SK-N-SH (cell line): Measurements from ENCODE around the gene NTNG2. TPM values are rescaled to one million over a fixed set of nuclear protein-coding genes. Genes with fewer than 3 reads are reported as not detected.

Source experiments
- CTCF ChIA-PET: fragments of 300-600, 350-600 bp; formaldehyde crosslinking; extraction: SDS; loops from one replicate; lab custom pipeline; 2021; lab: Yijun Ruan, JAX
- POLR2A ChIA-PET: fragments of 350-600 bp; sonication (Branson Sonifier 250); formaldehyde crosslinking; extraction: SDS; loops from one replicate; lab custom pipeline; 2020; ENCODE audit warnings: antibody characterized with exemption, inconsistent platforms; lab: Yijun Ruan, JAX
- DNase-seq: peaks from one replicate; pipeline ENCODE4 v3.0.0; 2012
- H2AFZ ChIP-seq: fragments of 200-600 bp; sonication (generic); 2 replicates; pipeline ENCODE4 v1.8.1; 2016; ENCODE audit warnings: antibody characterized with exemption, mild to moderate bottlenecking, low read depth
- H3F3A ChIP-seq: fragments of 200-600 bp; sonication (generic); replicated peaks from 2 replicates; pipeline ENCODE3; 2016; ENCODE audit warnings: antibody characterized with exemption, mild to moderate bottlenecking; ENCODE audit not compliant: insufficient read depth
- H3K27ac ChIP-seq, 2 experiments: fragments of 200-500 bp in 1 of 2; fragments of 200-600 bp in 1 of 2; sonication (Bioruptor generic) in 1 of 2; sonication (generic), shearing (Covaris generic) in 1 of 2; 2 replicates each; pipeline versions ENCODE4 v1.5.1 to v1.6.1; 2014 to 2016; ENCODE audit warnings: low read depth in 2 of 2, inconsistent platforms in 1 of 2, low read length in 1 of 2, mild to moderate bottlenecking in 1 of 2, mixed read lengths in 1 of 2
- H3K27me3 ChIP-seq: fragments of 200-600 bp; sonication (generic), shearing (Covaris generic); 2 replicates; pipeline ENCODE4 v1.6.1; 2016; ENCODE audit warnings: mixed run types; ENCODE audit not compliant: insufficient read depth
- H3K36me3 ChIP-seq, 2 experiments: fragments of 200-500 bp in 1 of 2; fragments of 200-600 bp in 1 of 2; sonication (Bioruptor generic) in 1 of 2; sonication (generic) in 1 of 2; replicated peaks in 1 of 2; 2 replicates each; pipeline versions ENCODE3 to v1.5.1; 2014 to 2016; ENCODE audit warnings: low read length in 1 of 2, mild to moderate bottlenecking in 1 of 2; ENCODE audit not compliant: insufficient read depth in 2 of 2, control insufficient read depth in 1 of 2
- H3K4me1 ChIP-seq, 2 experiments: fragments of 200-500 bp in 1 of 2; fragments of 200-600 bp in 1 of 2; sonication (Bioruptor generic) in 1 of 2; sonication (generic), shearing (Covaris generic) in 1 of 2; 2 replicates each; pipeline versions ENCODE4 v1.5.1 to v1.6.1; 2014 to 2016; ENCODE audit warnings: low read depth in 1 of 2, low read length in 1 of 2, mixed run types in 1 of 2; ENCODE audit not compliant: insufficient read depth in 2 of 2, control insufficient read depth in 1 of 2
- H3K4me2 ChIP-seq: fragments of 200-600 bp; sonication (generic), shearing (Covaris generic); 2 replicates; pipeline ENCODE4 v1.6.1; 2017; ENCODE audit warnings: mixed run types
- H3K4me3 ChIP-seq, 2 experiments: fragments of 200-500 bp in 1 of 2; fragments of 200-600 bp in 1 of 2; sonication (Bioruptor generic) in 1 of 2; sonication (generic), shearing (Covaris generic) in 1 of 2; 2 replicates each; pipeline versions ENCODE4 v1.5.1 to v1.8.1; 2014 to 2016; ENCODE audit warnings: low read depth in 2 of 2, inconsistent platforms in 1 of 2, low read length in 1 of 2, mild to moderate bottlenecking in 1 of 2, mixed read lengths in 1 of 2, moderate library complexity in 1 of 2
- H3K79me2 ChIP-seq: fragments of 200-600 bp; sonication (generic); 2 replicates; pipeline ENCODE4 v1.8.1; 2017; ENCODE audit warnings: mild to moderate bottlenecking; ENCODE audit not compliant: insufficient read depth
- H3K9ac ChIP-seq: fragments of 200-600 bp; sonication (generic); 2 replicates; pipeline ENCODE4 v1.6.1; 2017; ENCODE audit warnings: mixed run types
- H3K9me2 ChIP-seq: fragments of 200-600 bp; sonication (generic); 2 replicates; pipeline ENCODE4 v1.6.1; 2017; ENCODE audit warnings: mixed run types
- H3K9me3 ChIP-seq: fragments of 200-600 bp; sonication (generic); 2 replicates; pipeline ENCODE4 v1.6.1; 2017; ENCODE audit warnings: mixed run types, mild to moderate bottlenecking, moderate library complexity
- H4K20me1 ChIP-seq: fragments of 200-600 bp; sonication (generic); 2 replicates; pipeline ENCODE4 v1.6.1; 2017; ENCODE audit warnings: mild to moderate bottlenecking, mixed run types; ENCODE audit not compliant: insufficient read depth
- CHD2 ChIP-seq: fragments of 150-350 bp; IDR thresholded peaks from 2 replicates; pipeline ENCODE4 v1.6.1; 2018; ENCODE audit warnings: low read length; ENCODE audit not compliant: partially characterized antibody
- ELF1 ChIP-seq: IDR thresholded peaks from 2 replicates; pipeline ENCODE4 v1.4.0; 2012
- EP300 ChIP-seq, 2 experiments: IDR thresholded peaks; 2 replicates each; pipeline versions ENCODE4 v1.4.0 to v1.6.1; 2012; ENCODE audit warnings: borderline replicate concordance in 1 of 2, low read depth in 1 of 2, low read length in 1 of 2
- GABPA ChIP-seq: IDR thresholded peaks from 2 replicates; pipeline ENCODE4 v1.4.0; 2012; ENCODE audit warnings: low read depth, mild to moderate bottlenecking
- RFX5 ChIP-seq: IDR thresholded peaks from 2 replicates; pipeline ENCODE4 v1.6.1; 2012; ENCODE audit warnings: mild to moderate bottlenecking, improper control_type of control experiment, low read length
- SMC3 ChIP-seq: IDR thresholded peaks from 2 replicates; pipeline ENCODE4 v1.6.1; 2012; ENCODE audit warnings: low read depth, low read length, improper control_type of control experiment
- YY1 ChIP-seq: IDR thresholded peaks from 2 replicates; pipeline ENCODE4 v1.4.0; 2012; ENCODE audit warnings: low read depth, mild to moderate bottlenecking
- WGBS: methylation state at CpG from one replicate; pipeline ENCODE4 v1.1.6; 2017; ENCODE audit warnings: low lambda C conversion rate; 5-methylcytosine and 5-hydroxymethylcytosine counted together
- polyA plus RNA-seq, 3 experiments: library from polyadenylated mRNA; depleted of rRNA; stranded (reverse); fragments of >200 nt; gene quantifications; 2 replicates each; pipeline ENCODE4 v1.2.3, GENCODE V29; 2012
- TF ChIP-seq, protein P1 (sequence below): fragments of 200-600 bp; sonication (generic); IDR thresholded peaks from 2 replicates; pipeline ENCODE4 v1.6.1; 2017; ENCODE audit warnings: antibody characterized with exemption, mild to moderate bottlenecking, moderate library complexity
- TF ChIP-seq, protein P2 (sequence below): IDR thresholded peaks from 2 replicates; pipeline ENCODE4 v1.4.0; 2012; ENCODE audit warnings: low read depth, borderline replicate concordance

NTNG2 gene
- polyA plus RNA-seq, 1 of the 3 experiments (the other 2 are of a cell fraction) = 6.1 TPM

DNA sequence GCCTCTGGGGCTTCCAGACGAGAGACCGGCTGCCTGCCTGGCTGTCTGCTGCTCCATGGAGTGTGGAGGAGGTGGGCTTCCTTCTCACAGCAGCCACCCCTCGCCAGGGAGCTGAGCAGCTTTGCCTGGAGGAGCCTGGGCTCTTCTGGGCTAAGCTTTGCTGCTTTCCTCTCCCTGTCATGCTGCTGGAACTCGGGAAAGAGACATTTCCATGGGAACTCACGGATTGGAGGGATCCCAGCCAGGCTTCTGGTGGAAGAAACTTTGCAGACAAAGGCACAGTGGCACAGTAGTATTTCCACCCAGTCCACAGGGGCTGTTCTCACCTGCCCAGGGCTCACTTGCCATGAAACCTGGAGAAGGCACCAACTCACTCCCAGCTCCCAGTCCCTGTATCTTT lies 5.6 kb upstream of the NTNG2 start:
- Histone ChIP-seq H3K9me2 (no peaks in the 10 kb centered on the region), H4K20me1 (no peaks in the 10 kb centered on the region), H3K27ac (no peak overlapping the region), H3K4me2 (no peak overlapping the region), H3K4me3 (no peak overlapping the region), H3K79me2 (no peaks in the 10 kb centered on the region), H3K36me3 (no peaks in the 10 kb centered on the region), H3K27me3 (peaks cover 10% of the 10 kb centered on the region; the same call in 1 of the 2 replicates), H3K4me1 (peaks cover 0 to 8% of the 10 kb centered on the region in 2 experiments; a peak in 1 of 4 replicates), H3K9me3 (no peaks in the 10 kb centered on the region), H3F3A (no peaks in the 10 kb centered on the region), H3K9ac (no peak overlapping the region), H2AFZ (no peak overlapping the region)
- WGBS = 60% methylated on average over 2 of the region's 5 CpGs
- no peak for DNase-seq
- ChIA-PET CTCF (interaction anchor here (6.3 kb wide), 1 partner anchor 13 kb away, joined by 26 read pairs; no protein-coding TSS in a partner anchor), POLR2A (interaction anchor here (0.6 to 0.7 kb wide), 2 partner anchors 80 to 988 kb away, joined by 3 read pairs; no protein-coding TSS in a partner anchor)
- TF ChIP-seq CHD2 (no peak), RFX5 (no peak), YY1 (no peak)

DNA sequence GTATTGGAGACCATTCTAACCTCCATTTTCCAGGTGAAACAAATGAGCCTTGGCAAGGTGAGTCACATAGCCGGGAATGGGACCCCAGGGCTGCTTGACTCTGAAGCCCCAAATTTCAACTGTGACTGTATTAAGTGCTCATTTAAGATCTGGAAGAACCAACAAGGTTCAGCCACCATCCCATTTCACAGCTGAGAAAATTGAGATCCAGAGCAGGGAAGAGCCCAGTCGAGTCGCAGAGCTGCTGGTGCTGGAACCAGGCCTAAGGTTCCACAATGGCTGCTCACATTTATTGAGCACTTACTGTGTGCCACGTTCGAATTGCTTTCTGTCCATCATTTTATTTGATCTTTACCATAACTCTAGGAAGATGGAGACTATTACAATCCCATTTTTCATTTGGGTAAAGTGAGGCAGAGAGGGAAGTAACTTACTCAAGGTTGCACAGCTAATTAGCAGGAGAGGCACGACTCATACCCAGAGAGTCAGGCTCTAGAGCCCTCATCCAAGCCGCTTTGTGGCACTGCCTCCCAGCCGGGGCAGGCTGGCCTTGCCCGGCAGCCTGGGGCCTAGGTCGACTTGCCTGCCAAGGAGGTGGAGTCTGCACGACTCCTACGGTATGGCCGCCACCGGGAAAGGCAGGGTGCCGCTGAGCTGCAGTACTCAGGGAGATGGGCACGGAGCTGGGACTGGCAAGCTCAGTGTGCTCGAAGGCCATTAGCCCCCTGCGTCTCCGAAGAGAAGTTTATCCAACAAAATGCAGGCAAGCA lies 4.3 kb upstream of the NTNG2 start:
- H3K9me3 ChIP-seq = no peaks in the 10 kb centered on the region
- H3K27ac ChIP-seq = no peak overlapping the region
- no peaks in the 10 kb centered on the region; the same call in 1 of the 2 replicates for H3K79me2 ChIP-seq
- no peaks in the 10 kb centered on the region for H3K9me2 ChIP-seq
- H3K4me1 ChIP-seq = peaks cover 0 to 10% of the 10 kb centered on the region in 2 experiments; a peak in 1 of 4 replicates
- ChIA-PET CTCF (interaction anchor here (0.6 to 6.3 kb wide), 4 partner anchors 12 to 49 kb away, joined by 3 to 26 read pairs (median 3); no protein-coding TSS in a partner anchor), POLR2A (no interaction called here)
- H3K4me2 ChIP-seq = no peak overlapping the region
- no peak overlapping the region for H2AFZ ChIP-seq
- no peak for DNase-seq
- H3K27me3 ChIP-seq = peaks cover 10% of the 10 kb centered on the region; the same call in 1 of the 2 replicates
- H3F3A ChIP-seq = no peaks in the 10 kb centered on the region
- no peaks in the 10 kb centered on the region for H3K36me3 ChIP-seq
- TF ChIP-seq SMC3 (no peak), EP300 (IDR thresholded peaks at IDR 0.05; ENCODE audit: borderline replicate concordance in 1 of 2, low read depth in 1 of 2, low read length in 1 of 2) (no peak), ELF1 (no peak), GABPA (no peak)
- TF ChIP-seq, protein P1, sequence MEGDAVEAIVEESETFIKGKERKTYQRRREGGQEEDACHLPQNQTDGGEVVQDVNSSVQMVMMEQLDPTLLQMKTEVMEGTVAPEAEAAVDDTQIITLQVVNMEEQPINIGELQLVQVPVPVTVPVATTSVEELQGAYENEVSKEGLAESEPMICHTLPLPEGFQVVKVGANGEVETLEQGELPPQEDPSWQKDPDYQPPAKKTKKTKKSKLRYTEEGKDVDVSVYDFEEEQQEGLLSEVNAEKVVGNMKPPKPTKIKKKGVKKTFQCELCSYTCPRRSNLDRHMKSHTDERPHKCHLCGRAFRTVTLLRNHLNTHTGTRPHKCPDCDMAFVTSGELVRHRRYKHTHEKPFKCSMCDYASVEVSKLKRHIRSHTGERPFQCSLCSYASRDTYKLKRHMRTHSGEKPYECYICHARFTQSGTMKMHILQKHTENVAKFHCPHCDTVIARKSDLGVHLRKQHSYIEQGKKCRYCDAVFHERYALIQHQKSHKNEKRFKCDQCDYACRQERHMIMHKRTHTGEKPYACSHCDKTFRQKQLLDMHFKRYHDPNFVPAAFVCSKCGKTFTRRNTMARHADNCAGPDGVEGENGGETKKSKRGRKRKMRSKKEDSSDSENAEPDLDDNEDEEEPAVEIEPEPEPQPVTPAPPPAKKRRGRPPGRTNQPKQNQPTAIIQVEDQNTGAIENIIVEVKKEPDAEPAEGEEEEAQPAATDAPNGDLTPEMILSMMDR = no peak
- TF ChIP-seq, protein P2, sequence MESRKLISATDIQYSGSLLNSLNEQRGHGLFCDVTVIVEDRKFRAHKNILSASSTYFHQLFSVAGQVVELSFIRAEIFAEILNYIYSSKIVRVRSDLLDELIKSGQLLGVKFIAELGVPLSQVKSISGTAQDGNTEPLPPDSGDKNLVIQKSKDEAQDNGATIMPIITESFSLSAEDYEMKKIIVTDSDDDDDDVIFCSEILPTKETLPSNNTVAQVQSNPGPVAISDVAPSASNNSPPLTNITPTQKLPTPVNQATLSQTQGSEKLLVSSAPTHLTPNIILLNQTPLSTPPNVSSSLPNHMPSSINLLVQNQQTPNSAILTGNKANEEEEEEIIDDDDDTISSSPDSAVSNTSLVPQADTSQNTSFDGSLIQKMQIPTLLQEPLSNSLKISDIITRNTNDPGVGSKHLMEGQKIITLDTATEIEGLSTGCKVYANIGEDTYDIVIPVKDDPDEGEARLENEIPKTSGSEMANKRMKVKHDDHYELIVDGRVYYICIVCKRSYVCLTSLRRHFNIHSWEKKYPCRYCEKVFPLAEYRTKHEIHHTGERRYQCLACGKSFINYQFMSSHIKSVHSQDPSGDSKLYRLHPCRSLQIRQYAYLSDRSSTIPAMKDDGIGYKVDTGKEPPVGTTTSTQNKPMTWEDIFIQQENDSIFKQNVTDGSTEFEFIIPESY = no peak
- H3K4me3 ChIP-seq = no peak overlapping the region
- no peak overlapping the region for H3K9ac ChIP-seq
- H4K20me1 ChIP-seq = no peaks in the 10 kb centered on the region
- WGBS = 73% methylated on average over 9 of the region's 19 CpGs
